ENCODE measurements around the gene REV1.

The REV1 gene

DNA sequence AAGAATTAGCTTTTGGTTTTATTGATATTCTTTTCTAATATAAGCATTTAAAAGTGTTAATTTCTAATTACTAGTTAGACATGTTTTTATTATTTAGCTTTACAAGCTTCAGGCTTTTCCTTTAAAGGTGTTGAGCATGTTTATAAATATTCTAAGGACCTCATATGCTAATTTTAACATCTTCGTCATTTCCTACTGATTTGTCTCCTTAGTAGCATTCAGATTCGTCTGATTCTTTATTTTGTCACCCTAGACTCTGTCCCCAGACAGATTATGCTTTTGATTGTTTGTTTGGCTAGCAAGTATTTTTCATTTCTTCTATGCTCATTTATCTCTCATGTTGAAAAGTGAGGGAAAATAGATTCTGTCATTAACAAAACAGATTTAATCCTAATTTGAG, 100.9 kb downstream of the REV1 start:
- no peaks in the 10 kb centered on the region for H3K9me2 ChIP-seq (ENCODE audit: low read depth, low read length)
- H3K79me2 ChIP-seq (ENCODE audit: insufficient read depth, low read length) = no peaks in the 10 kb centered on the region
- no peaks in the 10 kb centered on the region for H4K20me1 ChIP-seq (ENCODE audit: insufficient read depth, low read length)
- no peaks in the 10 kb centered on the region for H3K4me1 ChIP-seq (ENCODE audit: insufficient read depth, low read length, severe bottlenecking)
- H3K9ac ChIP-seq (ENCODE audit: low read length) = no peak overlapping the region
- peaks cover 85% of the 10 kb centered on the region for H3K36me3 ChIP-seq (ENCODE audit: insufficient read depth, low read length)
- TF ChIP-seq, protein P1, sequence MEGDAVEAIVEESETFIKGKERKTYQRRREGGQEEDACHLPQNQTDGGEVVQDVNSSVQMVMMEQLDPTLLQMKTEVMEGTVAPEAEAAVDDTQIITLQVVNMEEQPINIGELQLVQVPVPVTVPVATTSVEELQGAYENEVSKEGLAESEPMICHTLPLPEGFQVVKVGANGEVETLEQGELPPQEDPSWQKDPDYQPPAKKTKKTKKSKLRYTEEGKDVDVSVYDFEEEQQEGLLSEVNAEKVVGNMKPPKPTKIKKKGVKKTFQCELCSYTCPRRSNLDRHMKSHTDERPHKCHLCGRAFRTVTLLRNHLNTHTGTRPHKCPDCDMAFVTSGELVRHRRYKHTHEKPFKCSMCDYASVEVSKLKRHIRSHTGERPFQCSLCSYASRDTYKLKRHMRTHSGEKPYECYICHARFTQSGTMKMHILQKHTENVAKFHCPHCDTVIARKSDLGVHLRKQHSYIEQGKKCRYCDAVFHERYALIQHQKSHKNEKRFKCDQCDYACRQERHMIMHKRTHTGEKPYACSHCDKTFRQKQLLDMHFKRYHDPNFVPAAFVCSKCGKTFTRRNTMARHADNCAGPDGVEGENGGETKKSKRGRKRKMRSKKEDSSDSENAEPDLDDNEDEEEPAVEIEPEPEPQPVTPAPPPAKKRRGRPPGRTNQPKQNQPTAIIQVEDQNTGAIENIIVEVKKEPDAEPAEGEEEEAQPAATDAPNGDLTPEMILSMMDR (IDR thresholded peaks at IDR 0.05; ENCODE audit: low read length) = no peak
- TF ChIP-seq EZH2 (IDR thresholded peaks at IDR 0.05; ENCODE audit: borderline replicate concordance, low read length) = no peak
- H3F3A ChIP-seq (ENCODE audit: insufficient read depth, low read length) = no peaks in the 10 kb centered on the region
- no peak overlapping the region for H3K4me3 ChIP-seq (ENCODE audit: low read depth, low read length, poor library complexity, severe bottlenecking)
- H3K4me2 ChIP-seq (ENCODE audit: low read length) = no peak overlapping the region
- H2AFZ ChIP-seq (ENCODE audit: low read length) = no peak overlapping the region
- no peaks in the 10 kb centered on the region for H3K9me3 ChIP-seq (ENCODE audit: low read length)
- no peaks in the 10 kb centered on the region for H3K27me3 ChIP-seq (ENCODE audit: insufficient read depth, low read length)
- no peak overlapping the region for H3K27ac ChIP-seq (ENCODE audit: low read depth, low read length, poor library complexity, severe bottlenecking)

DNA sequence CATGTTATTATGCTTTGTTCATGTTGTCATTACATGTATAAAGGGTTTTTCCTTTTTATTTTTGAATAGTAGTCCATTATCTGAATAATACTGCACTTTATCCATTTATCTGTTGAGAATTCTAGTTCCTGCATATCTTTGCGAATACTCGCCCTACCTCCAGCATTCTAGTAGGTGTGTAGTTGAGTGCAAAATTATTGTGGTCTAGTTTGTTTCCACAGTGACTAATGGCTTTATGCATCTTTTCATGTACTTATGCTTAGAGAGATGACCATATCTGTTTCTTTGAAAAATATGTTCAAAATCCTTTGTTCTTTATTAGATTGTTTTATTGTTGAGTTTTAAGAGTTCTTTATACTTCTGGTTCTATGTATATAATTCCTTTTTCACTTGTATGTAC, 103.8 kb downstream of the REV1 start:
- H3K36me3 ChIP-seq (ENCODE audit: insufficient read depth, low read length) = peaks cover 85% of the 10 kb centered on the region
- no peaks in the 10 kb centered on the region for H3K79me2 ChIP-seq (ENCODE audit: insufficient read depth, low read length)
- H3K4me1 ChIP-seq (ENCODE audit: insufficient read depth, low read length, severe bottlenecking) = no peaks in the 10 kb centered on the region
- no peak overlapping the region for H3K27ac ChIP-seq (ENCODE audit: low read depth, low read length, poor library complexity, severe bottlenecking)
- H3K9me3 ChIP-seq (ENCODE audit: low read length) = no peaks in the 10 kb centered on the region
- H2AFZ ChIP-seq (ENCODE audit: low read length) = no peak overlapping the region
- H4K20me1 ChIP-seq (ENCODE audit: insufficient read depth, low read length) = no peaks in the 10 kb centered on the region
- no peak overlapping the region for H3K4me2 ChIP-seq (ENCODE audit: low read length)
- H3K4me3 ChIP-seq (ENCODE audit: low read depth, low read length, poor library complexity, severe bottlenecking) = no peak overlapping the region
- H3K9me2 ChIP-seq (ENCODE audit: low read depth, low read length) = no peaks in the 10 kb centered on the region
- no peak for TF ChIP-seq EZH2 (IDR thresholded peaks at IDR 0.05; ENCODE audit: borderline replicate concordance, low read length)
- TF ChIP-seq, protein P1 (IDR thresholded peaks at IDR 0.05; ENCODE audit: low read length) = no peak
- H3F3A ChIP-seq (ENCODE audit: insufficient read depth, low read length) = no peaks in the 10 kb centered on the region
- no peak overlapping the region for H3K9ac ChIP-seq (ENCODE audit: low read length)
- no peaks in the 10 kb centered on the region for H3K27me3 ChIP-seq (ENCODE audit: insufficient read depth, low read length)

DNA sequence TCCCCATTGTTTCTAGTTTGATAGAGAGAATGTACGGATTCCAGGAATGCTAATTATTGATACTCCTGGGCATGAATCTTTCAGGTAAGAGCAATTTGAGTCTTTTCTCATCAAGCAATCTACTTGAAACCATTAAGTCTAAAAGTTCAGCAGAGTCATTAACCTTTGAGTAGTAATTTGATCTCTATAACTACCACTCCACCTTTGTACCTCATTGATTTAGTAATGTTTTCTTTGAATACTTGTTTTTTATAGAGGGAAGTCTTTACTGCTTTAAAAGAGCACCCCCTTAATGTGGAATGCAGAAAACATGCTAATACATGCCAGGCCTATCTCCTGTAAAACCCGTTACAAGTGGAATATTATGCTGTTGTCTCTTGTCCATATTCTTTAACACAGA, 107.7 kb downstream of the REV1 start:
- TF ChIP-seq, protein P1 (IDR thresholded peaks at IDR 0.05; ENCODE audit: low read length) = no peak
- no peak for TF ChIP-seq EZH2 (IDR thresholded peaks at IDR 0.05; ENCODE audit: borderline replicate concordance, low read length)
- no peaks in the 10 kb centered on the region for H4K20me1 ChIP-seq (ENCODE audit: insufficient read depth, low read length)

More for the DNA sequence above, 107.7 kb downstream of the REV1 start:
- no peak overlapping the region for H3K9ac ChIP-seq (ENCODE audit: low read length)
- no peaks in the 10 kb centered on the region for H3K9me3 ChIP-seq (ENCODE audit: low read length)
- H3K36me3 ChIP-seq (ENCODE audit: insufficient read depth, low read length) = peaks cover 97% of the 10 kb centered on the region
- H3K79me2 ChIP-seq (ENCODE audit: insufficient read depth, low read length) = no peaks in the 10 kb centered on the region
- no peaks in the 10 kb centered on the region for H3K27me3 ChIP-seq (ENCODE audit: insufficient read depth, low read length)
- H2AFZ ChIP-seq (ENCODE audit: low read length) = no peak overlapping the region
- no peaks in the 10 kb centered on the region for H3F3A ChIP-seq (ENCODE audit: insufficient read depth, low read length)
- no peak overlapping the region for H3K4me3 ChIP-seq (ENCODE audit: low read depth, low read length, poor library complexity, severe bottlenecking)
- H3K27ac ChIP-seq (ENCODE audit: low read depth, low read length, poor library complexity, severe bottlenecking) = no peak overlapping the region
- H3K4me1 ChIP-seq (ENCODE audit: insufficient read depth, low read length, severe bottlenecking) = no peaks in the 10 kb centered on the region
- H3K9me2 ChIP-seq (ENCODE audit: low read depth, low read length) = no peaks in the 10 kb centered on the region
- H3K4me2 ChIP-seq (ENCODE audit: low read length) = no peak overlapping the region

All from OCI-LY1 (cell line).